GM12878 (cell line): ENCODE results near the gene CTNNBL1.

ENCODE experiments used
- BCL11A ChIP-seq: IDR thresholded peaks from 2 replicates; pipeline ENCODE4 v1.6.1; 2011; ENCODE audit warnings: low read depth, low read length
- CBFB ChIP-seq: IDR thresholded peaks from 2 replicates; pipeline ENCODE4 v1.6.1; 2016; ENCODE audit warnings: antibody characterized with exemption, low read depth
- CHD4 ChIP-seq: fragments of 200-600 bp; sonication (generic); IDR thresholded peaks from 2 replicates; pipeline ENCODE4 v1.6.1; 2016; ENCODE audit warnings: mild to moderate bottlenecking
- GABPA ChIP-seq: IDR thresholded peaks from 2 replicates; pipeline ENCODE4 v1.6.1; 2014; ENCODE audit warnings: antibody characterized with exemption, low read depth, mild to moderate bottlenecking, inconsistent platforms
- HDGF ChIP-seq: fragments of 450-650 bp; IDR thresholded peaks from 2 replicates; pipeline ENCODE4 v1.6.1; 2016; ENCODE audit warnings: antibody characterized with exemption
- JUND ChIP-seq: IDR thresholded peaks from 2 replicates; pipeline ENCODE4 v1.6.1; 2012; ENCODE audit warnings: low read depth, mild to moderate bottlenecking, low read length, improper control_type of control experiment, moderate library complexity
- RAD21 ChIP-seq: IDR thresholded peaks from 2 replicates; pipeline ENCODE4 v1.6.1; 2011; ENCODE audit warnings: mild to moderate bottlenecking, low read depth, low read length, moderate library complexity; ENCODE audit not compliant: insufficient read depth
- ZNF217 ChIP-seq: fragments of 450-650 bp; IDR thresholded peaks from 2 replicates; pipeline ENCODE4 v1.6.1; 2017; ENCODE audit warnings: antibody characterized with exemption, mild to moderate bottlenecking
- ZNF24 ChIP-seq: fragments of 450-650 bp; IDR thresholded peaks from 2 replicates; pipeline ENCODE4 v1.6.1; 2017; ENCODE audit warnings: antibody characterized with exemption, mild to moderate bottlenecking
- TF ChIP-seq, protein P1 (sequence below), 3 experiments: IDR thresholded peaks in 2 of 3; conservative IDR thresholded peaks in 1 of 3; 2 replicates each; pipeline ENCODE4 v1.5.1; 2011; ENCODE audit warnings: low read depth in 3 of 3, low read length in 3 of 3, mild to moderate bottlenecking in 3 of 3, control low read depth in 2 of 3, moderate library complexity in 2 of 3, inconsistent platforms in 1 of 3, mixed read lengths in 1 of 3; ENCODE audit not compliant: control insufficient read depth in 2 of 3, insufficient read depth in 1 of 3; ENCODE audit errors: extremely low read depth in 1 of 3
- TF ChIP-seq, protein P2 (sequence below): IDR thresholded peaks from 2 replicates; pipeline ENCODE4 v1.6.1; 2012; ENCODE audit warnings: mild to moderate bottlenecking, low read depth, low read length
- TF ChIP-seq, protein P3 (sequence below): IDR thresholded peaks from 2 replicates; pipeline ENCODE4 v1.6.1; 2011; ENCODE audit warnings: low read depth, low read length, improper control_type of control experiment, borderline replicate concordance
- TF ChIP-seq, protein P4 (sequence below): IDR thresholded peaks from 2 replicates; pipeline ENCODE4 v1.6.1; 2011; ENCODE audit warnings: mild to moderate bottlenecking, low read depth, low read length, moderate library complexity; ENCODE audit not compliant: insufficient replicate concordance
- TF ChIP-seq, protein P5 (sequence below): IDR thresholded peaks from 2 replicates; pipeline ENCODE4 v1.6.1; 2011; ENCODE audit warnings: low read depth, mild to moderate bottlenecking, low read length, moderate library complexity, borderline replicate concordance; ENCODE audit errors: extremely low read depth

DNA sequence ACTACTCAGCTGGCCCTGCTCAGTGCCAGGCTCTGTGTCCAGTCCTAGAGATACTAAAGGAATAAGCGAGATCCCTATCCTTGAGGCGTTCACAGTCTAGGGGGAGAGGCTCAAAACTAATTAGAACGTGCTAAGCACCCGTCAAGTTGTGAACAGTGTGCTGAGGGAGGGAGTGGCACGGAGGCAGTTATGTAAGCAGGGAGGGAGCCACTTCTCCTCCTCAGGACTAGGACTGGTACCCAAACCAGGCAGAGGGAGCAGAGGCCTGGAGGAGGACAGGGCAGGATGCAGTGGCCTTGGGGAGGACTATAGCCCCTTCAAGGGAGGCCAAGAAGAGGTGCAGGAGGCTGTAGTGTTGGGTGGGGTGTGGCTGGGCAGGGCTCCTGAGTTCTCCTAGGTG lies 169.5 kb downstream of the CTNNBL1 start:
- TF ChIP-seq, protein P1, sequence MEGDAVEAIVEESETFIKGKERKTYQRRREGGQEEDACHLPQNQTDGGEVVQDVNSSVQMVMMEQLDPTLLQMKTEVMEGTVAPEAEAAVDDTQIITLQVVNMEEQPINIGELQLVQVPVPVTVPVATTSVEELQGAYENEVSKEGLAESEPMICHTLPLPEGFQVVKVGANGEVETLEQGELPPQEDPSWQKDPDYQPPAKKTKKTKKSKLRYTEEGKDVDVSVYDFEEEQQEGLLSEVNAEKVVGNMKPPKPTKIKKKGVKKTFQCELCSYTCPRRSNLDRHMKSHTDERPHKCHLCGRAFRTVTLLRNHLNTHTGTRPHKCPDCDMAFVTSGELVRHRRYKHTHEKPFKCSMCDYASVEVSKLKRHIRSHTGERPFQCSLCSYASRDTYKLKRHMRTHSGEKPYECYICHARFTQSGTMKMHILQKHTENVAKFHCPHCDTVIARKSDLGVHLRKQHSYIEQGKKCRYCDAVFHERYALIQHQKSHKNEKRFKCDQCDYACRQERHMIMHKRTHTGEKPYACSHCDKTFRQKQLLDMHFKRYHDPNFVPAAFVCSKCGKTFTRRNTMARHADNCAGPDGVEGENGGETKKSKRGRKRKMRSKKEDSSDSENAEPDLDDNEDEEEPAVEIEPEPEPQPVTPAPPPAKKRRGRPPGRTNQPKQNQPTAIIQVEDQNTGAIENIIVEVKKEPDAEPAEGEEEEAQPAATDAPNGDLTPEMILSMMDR (IDR thresholded peaks at IDR 0.05 in 2 of 3, conservative IDR thresholded peaks at IDR 0.05 in 1 of 3; ENCODE audit: control insufficient read depth in 2 of 3, extremely low read depth in 1 of 3, insufficient read depth in 1 of 3, low read depth in 3 of 3, low read length in 3 of 3): no peak
- TF ChIP-seq, protein P2, sequence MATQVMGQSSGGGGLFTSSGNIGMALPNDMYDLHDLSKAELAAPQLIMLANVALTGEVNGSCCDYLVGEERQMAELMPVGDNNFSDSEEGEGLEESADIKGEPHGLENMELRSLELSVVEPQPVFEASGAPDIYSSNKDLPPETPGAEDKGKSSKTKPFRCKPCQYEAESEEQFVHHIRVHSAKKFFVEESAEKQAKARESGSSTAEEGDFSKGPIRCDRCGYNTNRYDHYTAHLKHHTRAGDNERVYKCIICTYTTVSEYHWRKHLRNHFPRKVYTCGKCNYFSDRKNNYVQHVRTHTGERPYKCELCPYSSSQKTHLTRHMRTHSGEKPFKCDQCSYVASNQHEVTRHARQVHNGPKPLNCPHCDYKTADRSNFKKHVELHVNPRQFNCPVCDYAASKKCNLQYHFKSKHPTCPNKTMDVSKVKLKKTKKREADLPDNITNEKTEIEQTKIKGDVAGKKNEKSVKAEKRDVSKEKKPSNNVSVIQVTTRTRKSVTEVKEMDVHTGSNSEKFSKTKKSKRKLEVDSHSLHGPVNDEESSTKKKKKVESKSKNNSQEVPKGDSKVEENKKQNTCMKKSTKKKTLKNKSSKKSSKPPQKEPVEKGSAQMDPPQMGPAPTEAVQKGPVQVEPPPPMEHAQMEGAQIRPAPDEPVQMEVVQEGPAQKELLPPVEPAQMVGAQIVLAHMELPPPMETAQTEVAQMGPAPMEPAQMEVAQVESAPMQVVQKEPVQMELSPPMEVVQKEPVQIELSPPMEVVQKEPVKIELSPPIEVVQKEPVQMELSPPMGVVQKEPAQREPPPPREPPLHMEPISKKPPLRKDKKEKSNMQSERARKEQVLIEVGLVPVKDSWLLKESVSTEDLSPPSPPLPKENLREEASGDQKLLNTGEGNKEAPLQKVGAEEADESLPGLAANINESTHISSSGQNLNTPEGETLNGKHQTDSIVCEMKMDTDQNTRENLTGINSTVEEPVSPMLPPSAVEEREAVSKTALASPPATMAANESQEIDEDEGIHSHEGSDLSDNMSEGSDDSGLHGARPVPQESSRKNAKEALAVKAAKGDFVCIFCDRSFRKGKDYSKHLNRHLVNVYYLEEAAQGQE: no peak
- TF ChIP-seq ZNF217: no peak
- TF ChIP-seq BCL11A: no peak
- TF ChIP-seq, protein P3, sequence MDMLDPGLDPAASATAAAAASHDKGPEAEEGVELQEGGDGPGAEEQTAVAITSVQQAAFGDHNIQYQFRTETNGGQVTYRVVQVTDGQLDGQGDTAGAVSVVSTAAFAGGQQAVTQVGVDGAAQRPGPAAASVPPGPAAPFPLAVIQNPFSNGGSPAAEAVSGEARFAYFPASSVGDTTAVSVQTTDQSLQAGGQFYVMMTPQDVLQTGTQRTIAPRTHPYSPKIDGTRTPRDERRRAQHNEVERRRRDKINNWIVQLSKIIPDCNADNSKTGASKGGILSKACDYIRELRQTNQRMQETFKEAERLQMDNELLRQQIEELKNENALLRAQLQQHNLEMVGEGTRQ: no peak
- no peak for TF ChIP-seq CBFB
- no peak for TF ChIP-seq RAD21
- TF ChIP-seq, protein P4, sequence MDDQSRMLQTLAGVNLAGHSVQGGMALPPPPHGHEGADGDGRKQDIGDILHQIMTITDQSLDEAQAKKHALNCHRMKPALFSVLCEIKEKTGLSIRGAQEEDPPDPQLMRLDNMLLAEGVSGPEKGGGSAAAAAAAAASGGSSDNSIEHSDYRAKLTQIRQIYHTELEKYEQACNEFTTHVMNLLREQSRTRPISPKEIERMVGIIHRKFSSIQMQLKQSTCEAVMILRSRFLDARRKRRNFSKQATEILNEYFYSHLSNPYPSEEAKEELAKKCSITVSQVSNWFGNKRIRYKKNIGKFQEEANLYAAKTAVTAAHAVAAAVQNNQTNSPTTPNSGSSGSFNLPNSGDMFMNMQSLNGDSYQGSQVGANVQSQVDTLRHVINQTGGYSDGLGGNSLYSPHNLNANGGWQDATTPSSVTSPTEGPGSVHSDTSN: no peak
- no peak for TF ChIP-seq HDGF
- TF ChIP-seq, protein P5, sequence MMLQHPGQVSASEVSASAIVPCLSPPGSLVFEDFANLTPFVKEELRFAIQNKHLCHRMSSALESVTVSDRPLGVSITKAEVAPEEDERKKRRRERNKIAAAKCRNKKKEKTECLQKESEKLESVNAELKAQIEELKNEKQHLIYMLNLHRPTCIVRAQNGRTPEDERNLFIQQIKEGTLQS: no peak
- no peak for TF ChIP-seq JUND
- no peak for TF ChIP-seq CHD4
- no peak for TF ChIP-seq GABPA
- TF ChIP-seq ZNF24: no peak
